Fibroblast of pulmonary artery (primary cell): ENCODE data around the gene RAD51AP2.
A peak's percentile ranks its signal among the peaks of the same experiment; 100 is the strongest.
"Not testable (repeated sequence)": the region's sequence is repeated elsewhere in the genome, so short reads cannot be mapped to it uniquely, and the experiment has no call there.

Experiments used
- DNase-seq: peaks from one replicate; pipeline ENCODE4 v3.0.0-alpha.2; 2010; ENCODE audit warnings: low read depth
- H3K4me3 ChIP-seq: replicated peaks from 2 replicates; pipeline ENCODE4 v1.5.1; 2011; ENCODE audit warnings: low read depth, mild to moderate bottlenecking, control low read depth, low read length, moderate library complexity
- TF ChIP-seq, protein P1 (sequence below): IDR thresholded peaks from 2 replicates; pipeline ENCODE4 v1.5.1; 2011; ENCODE audit warnings: mild to moderate bottlenecking, control low read depth, low read length, inconsistent platforms; ENCODE audit errors: missing control alignments

Gene RAD51AP2

GRCh38 chr2:17518212-17519154 is at the start of gene RAD51AP2:
TSS of gene RAD51AP2 (minus strand) at chr2:17518440. CDS start at chr2:17518415, 25 bp downstream.
- peak within 1 kb of the TSS; percentile 56 for H3K4me3 ChIP-seq
- peak; percentile 77 for DNase-seq
- TF ChIP-seq, protein P1, sequence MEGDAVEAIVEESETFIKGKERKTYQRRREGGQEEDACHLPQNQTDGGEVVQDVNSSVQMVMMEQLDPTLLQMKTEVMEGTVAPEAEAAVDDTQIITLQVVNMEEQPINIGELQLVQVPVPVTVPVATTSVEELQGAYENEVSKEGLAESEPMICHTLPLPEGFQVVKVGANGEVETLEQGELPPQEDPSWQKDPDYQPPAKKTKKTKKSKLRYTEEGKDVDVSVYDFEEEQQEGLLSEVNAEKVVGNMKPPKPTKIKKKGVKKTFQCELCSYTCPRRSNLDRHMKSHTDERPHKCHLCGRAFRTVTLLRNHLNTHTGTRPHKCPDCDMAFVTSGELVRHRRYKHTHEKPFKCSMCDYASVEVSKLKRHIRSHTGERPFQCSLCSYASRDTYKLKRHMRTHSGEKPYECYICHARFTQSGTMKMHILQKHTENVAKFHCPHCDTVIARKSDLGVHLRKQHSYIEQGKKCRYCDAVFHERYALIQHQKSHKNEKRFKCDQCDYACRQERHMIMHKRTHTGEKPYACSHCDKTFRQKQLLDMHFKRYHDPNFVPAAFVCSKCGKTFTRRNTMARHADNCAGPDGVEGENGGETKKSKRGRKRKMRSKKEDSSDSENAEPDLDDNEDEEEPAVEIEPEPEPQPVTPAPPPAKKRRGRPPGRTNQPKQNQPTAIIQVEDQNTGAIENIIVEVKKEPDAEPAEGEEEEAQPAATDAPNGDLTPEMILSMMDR: no peak

- not testable (repeated sequence) for H3K4me3 ChIP-seq, DNase-seq
These were observed 47.5 kb upstream of the RAD51AP2 start for GRCh38 chr2:17565726-17566125.

GRCh38 chr2:17558878-17559277 is 40.6 kb upstream of the RAD51AP2 start:
- no peak overlapping the region for H3K4me3 ChIP-seq
- DNase-seq: no peak
- TF ChIP-seq, protein P1: no peak

GRCh38 chr2:17558053-17558452 is 39.8 kb upstream of the RAD51AP2 start:
- TF ChIP-seq, protein P1: no peak
- H3K4me3 ChIP-seq: no peak overlapping the region
- DNase-seq: no peak

GRCh38 chr2:17557596-17557995 is 39.4 kb upstream of the RAD51AP2 start:
- TF ChIP-seq, protein P1: no peak
- no peak for DNase-seq
- H3K4me3 ChIP-seq: no peak overlapping the region

DNA sequence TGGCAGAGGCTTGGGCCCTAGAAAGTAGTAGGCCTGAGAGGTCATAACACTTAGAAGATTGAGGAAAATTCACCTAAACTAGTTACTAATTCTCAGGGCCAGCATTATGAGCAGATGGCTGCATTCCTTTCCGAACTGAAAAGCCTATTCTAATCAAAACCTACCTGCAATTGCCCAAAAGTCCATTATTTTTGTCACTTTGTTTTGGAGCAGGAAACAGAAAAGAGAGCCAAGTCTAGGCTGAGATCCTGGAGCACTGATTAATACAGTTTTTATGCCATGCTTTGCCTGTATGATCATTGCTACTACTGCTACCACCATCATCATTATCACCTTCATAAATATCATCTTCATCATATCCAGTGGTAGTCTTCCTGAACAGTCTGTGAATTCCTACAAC is 36.9 kb upstream of the RAD51AP2 start:
- TF ChIP-seq, protein P1: no peak
- H3K4me3 ChIP-seq: no peak overlapping the region
- no peak for DNase-seq

DNA sequence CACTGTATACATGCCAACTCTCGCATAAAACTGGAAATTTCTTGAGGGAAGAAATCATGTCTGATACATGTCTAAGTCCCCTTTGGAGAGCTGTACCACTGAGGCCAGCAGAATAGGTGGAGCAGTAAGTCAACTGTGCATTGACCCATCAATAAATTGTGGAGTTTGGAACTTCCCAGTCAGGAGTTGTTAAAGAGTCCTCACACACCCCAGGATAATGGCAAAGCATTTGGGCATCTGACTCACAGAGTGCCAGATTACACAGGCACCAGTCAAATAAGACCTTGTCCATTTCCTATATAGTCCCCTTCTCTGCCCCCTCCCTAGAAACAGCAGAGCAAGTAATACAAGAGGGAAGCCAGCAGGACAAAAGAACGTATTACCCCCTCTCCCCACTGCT is 32.7 kb upstream of the RAD51AP2 start:
- no peak for DNase-seq
- TF ChIP-seq, protein P1: no peak

More for the DNA sequence above, 32.7 kb upstream of the RAD51AP2 start:
- H3K4me3 ChIP-seq: no peak overlapping the region
